ENCODE measurements around the gene BTG2. TPM values are rescaled to one million over a fixed set of nuclear protein-coding genes. Genes with fewer than 3 reads are reported as not detected.
"Not testable (repeated sequence)": the region's sequence is repeated elsewhere in the genome, so short reads cannot be mapped to it uniquely, and the experiment has no call there.

BTG2 gene
- total RNA-seq, 2 donors from 2014 or later = 584 to 606 TPM

- DNase-seq (peak; percentile 91 to 98 (median 93)), ATAC-seq (peak; percentile 71)
- Mint-ChIP-seq H3K27me3 (no peaks in the 10 kb centered on the region), H3K36me3 (ENCODE audit: low read depth) (no peaks in the 10 kb centered on the region), H3K4me1 (peaks cover 62% of the 10 kb centered on the region), H3K4me3 (peak overlapping the region; percentile 86), H3K27ac (peak overlapping the region; percentile 100)
- H3K9me3 ChIP-seq (ENCODE audit: control insufficient read depth, low read length, poor library complexity, severe bottlenecking) = no peaks in the 10 kb centered on the region
Measured at GRCh38 chr1:203290261-203291089, 14.8 kb upstream of the BTG2 start.

- DNase-seq = no peak
Measured at GRCh38 chr1:203291201-203292096, 13.9 kb upstream of the BTG2 start.

GRCh38 chr1:203295796-203296195 is 9.5 kb upstream of the BTG2 start:
- ATAC-seq (no peak), DNase-seq (no peak)
- no peak overlapping the region for H3K4me3 Mint-ChIP-seq
- H3K9me3 ChIP-seq (ENCODE audit: control insufficient read depth, low read length, poor library complexity, severe bottlenecking) = no peaks in the 10 kb centered on the region
- peak overlapping the region; percentile 81 for H3K27ac Mint-ChIP-seq
- no peaks in the 10 kb centered on the region for H3K27me3 Mint-ChIP-seq
- H3K4me1 Mint-ChIP-seq = peaks cover 48% of the 10 kb centered on the region
- H3K36me3 Mint-ChIP-seq (ENCODE audit: low read depth) = no peaks in the 10 kb centered on the region

More at GRCh38 chr1:203291201-203292096, 13.9 kb upstream of the BTG2 start:
- H3K27ac Mint-ChIP-seq = peak overlapping the region; percentile 100
- H3K27me3 Mint-ChIP-seq = no peaks in the 10 kb centered on the region
- H3K9me3 ChIP-seq (ENCODE audit: control insufficient read depth, low read length, poor library complexity, severe bottlenecking) = no peaks in the 10 kb centered on the region
- H3K4me3 Mint-ChIP-seq = peak overlapping the region; percentile 43
- H3K36me3 Mint-ChIP-seq (ENCODE audit: low read depth) = no peaks in the 10 kb centered on the region
- no peak for ATAC-seq
- H3K4me1 Mint-ChIP-seq = peaks cover 60% of the 10 kb centered on the region

- peaks cover 46% of the 10 kb centered on the region for H3K4me1 Mint-ChIP-seq
- ATAC-seq (no peak), DNase-seq (no peak)
- no peak overlapping the region for H3K4me3 Mint-ChIP-seq
- no peaks in the 10 kb centered on the region for H3K36me3 Mint-ChIP-seq (ENCODE audit: low read depth)
- no peaks in the 10 kb centered on the region for H3K9me3 ChIP-seq (ENCODE audit: control insufficient read depth, low read length, poor library complexity, severe bottlenecking)
- no peaks in the 10 kb centered on the region for H3K27me3 Mint-ChIP-seq
- H3K27ac Mint-ChIP-seq = peak overlapping the region; percentile 85
Measured at GRCh38 chr1:203296460-203297073, 8.8 kb upstream of the BTG2 start.

GRCh38 chr1:203299169-203299568 is 6.2 kb upstream of the BTG2 start:
- peak; percentile 62 for ATAC-seq
- no peak for DNase-seq
- peak overlapping the region; percentile 59 for H3K27ac Mint-ChIP-seq

GRCh38 chr1:203299719-203300429 is 5.4 kb upstream of the BTG2 start:
- Mint-ChIP-seq H3K27ac (peak overlapping the region; percentile 59), H3K4me1 (peaks cover 56% of the 10 kb centered on the region)
- DNase-seq; H3K36me3 Mint-ChIP-seq (ENCODE audit: low read depth); H3K9me3 ChIP-seq (ENCODE audit: control insufficient read depth, low read length, poor library complexity, severe bottlenecking); H3K27me3 Mint-ChIP-seq; ATAC-seq; H3K4me3 Mint-ChIP-seq: not testable (repeated sequence)

More at GRCh38 chr1:203299169-203299568, 6.2 kb upstream of the BTG2 start:
- H3K4me3 Mint-ChIP-seq = no peak overlapping the region
- H3K9me3 ChIP-seq (ENCODE audit: control insufficient read depth, low read length, poor library complexity, severe bottlenecking) = no peaks in the 10 kb centered on the region
- H3K27me3 Mint-ChIP-seq = no peaks in the 10 kb centered on the region
- H3K36me3 Mint-ChIP-seq (ENCODE audit: low read depth) = peaks cover 2% of the 10 kb centered on the region
- peaks cover 54% of the 10 kb centered on the region for H3K4me1 Mint-ChIP-seq

- peaks cover 54% of the 10 kb centered on the region for H3K4me1 Mint-ChIP-seq
- no peaks in the 10 kb centered on the region for H3K9me3 ChIP-seq (ENCODE audit: control insufficient read depth, low read length, poor library complexity, severe bottlenecking)
- ATAC-seq (no peak), DNase-seq (no peak)
- no peak overlapping the region for H3K4me3 Mint-ChIP-seq
- no peaks in the 10 kb centered on the region for H3K27me3 Mint-ChIP-seq
- peaks cover 2% of the 10 kb centered on the region for H3K36me3 Mint-ChIP-seq (ENCODE audit: low read depth)
- peak overlapping the region; percentile 59 for H3K27ac Mint-ChIP-seq
Measured at GRCh38 chr1:203300441-203301330, 4.6 kb upstream of the BTG2 start.

- no peak for DNase-seq
- peaks cover 54% of the 10 kb centered on the region for H3K4me1 Mint-ChIP-seq
Measured at GRCh38 chr1:203301331-203301668, 4.0 kb upstream of the BTG2 start.

GRCh38 chr1:203302456-203302855 is 2.9 kb upstream of the BTG2 start:
- peaks cover 5% of the 10 kb centered on the region for H3K9me3 ChIP-seq (ENCODE audit: control insufficient read depth, low read length, poor library complexity, severe bottlenecking)
- Mint-ChIP-seq H3K4me3 (no peak overlapping the region), H3K27me3 (no peaks in the 10 kb centered on the region), H3K27ac (peak overlapping the region; percentile 99), H3K4me1 (peaks cover 51% of the 10 kb centered on the region), H3K36me3 (ENCODE audit: low read depth) (peaks cover 11% of the 10 kb centered on the region)
- no peak for DNase-seq
- no peak for ATAC-seq

More at GRCh38 chr1:203301331-203301668, 4.0 kb upstream of the BTG2 start:
- peaks cover 2% of the 10 kb centered on the region for H3K36me3 Mint-ChIP-seq (ENCODE audit: low read depth)
- no peak for ATAC-seq
- H3K27me3 Mint-ChIP-seq = no peaks in the 10 kb centered on the region
- H3K27ac Mint-ChIP-seq = peak overlapping the region; percentile 59
- no peaks in the 10 kb centered on the region for H3K9me3 ChIP-seq (ENCODE audit: control insufficient read depth, low read length, poor library complexity, severe bottlenecking)
- H3K4me3 Mint-ChIP-seq = no peak overlapping the region

GRCh38 chr1:203302894-203303293 is 2.4 kb upstream of the BTG2 start:
- H3K9me3 ChIP-seq (ENCODE audit: control insufficient read depth, low read length, poor library complexity, severe bottlenecking) = peaks cover 5% of the 10 kb centered on the region
- Mint-ChIP-seq H3K4me3 (no peak overlapping the region), H3K27me3 (no peaks in the 10 kb centered on the region), H3K4me1 (peaks cover 54% of the 10 kb centered on the region), H3K36me3 (ENCODE audit: low read depth) (peaks cover 12% of the 10 kb centered on the region), H3K27ac (peak overlapping the region; percentile 99)
- DNase-seq (no peak), ATAC-seq (no peak)

GRCh38 chr1:203304391-203304918 is 864 bp upstream of the BTG2 start:
- Mint-ChIP-seq H3K4me1 (peaks cover 60% of the 10 kb centered on the region), H3K36me3 (ENCODE audit: low read depth) (peaks cover 16% of the 10 kb centered on the region), H3K27ac (peak overlapping the region; percentile 99), H3K27me3 (no peaks in the 10 kb centered on the region), H3K4me3 (peak overlapping the region; percentile 98)
- DNase-seq = no peak
- H3K9me3 ChIP-seq (ENCODE audit: control insufficient read depth, low read length, poor library complexity, severe bottlenecking) = peaks cover 7% of the 10 kb centered on the region
- no peak for ATAC-seq

- Mint-ChIP-seq H3K27ac (peak overlapping the region; percentile 99), H3K4me3 (peak overlapping the region; percentile 98), H3K36me3 (ENCODE audit: low read depth) (peaks cover 19% of the 10 kb centered on the region), H3K27me3 (no peaks in the 10 kb centered on the region), H3K4me1 (peaks cover 64% of the 10 kb centered on the region)
- no peak for DNase-seq
- peaks cover 7% of the 10 kb centered on the region for H3K9me3 ChIP-seq (ENCODE audit: control insufficient read depth, low read length, poor library complexity, severe bottlenecking)
- peak; percentile 5 for ATAC-seq
Measured at GRCh38 chr1:203305809-203306088, 430 bp downstream of the BTG2 start.

Measured in T-helper 17 cell (primary cell).